ENCODE data around the gene IGFALS.

IGFALS gene

DNA sequence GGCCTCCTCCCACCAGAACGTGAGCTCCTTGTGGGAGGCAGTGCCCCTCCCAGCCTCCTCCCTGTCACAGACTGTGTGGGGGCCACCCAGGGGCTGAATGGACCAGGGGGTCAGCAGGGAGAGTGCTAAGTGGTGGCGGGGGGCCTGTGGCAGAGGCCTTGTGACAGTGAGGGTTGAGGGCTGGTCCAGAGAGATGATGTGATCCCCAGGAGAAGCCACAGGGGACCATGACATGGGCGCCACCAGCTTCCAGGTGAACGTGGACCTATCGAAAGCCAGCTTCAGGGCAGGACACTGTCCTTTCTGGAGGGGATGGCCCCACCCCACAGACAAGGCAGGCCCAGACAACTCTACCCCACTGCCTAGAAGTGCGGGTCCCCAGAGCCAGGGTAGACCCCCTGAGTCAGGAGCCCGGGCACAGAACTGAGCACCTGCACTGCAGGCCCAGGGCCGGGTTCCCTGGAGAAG lies 14.2 kb downstream of the IGFALS start:
- TF ChIP-seq, protein P1, sequence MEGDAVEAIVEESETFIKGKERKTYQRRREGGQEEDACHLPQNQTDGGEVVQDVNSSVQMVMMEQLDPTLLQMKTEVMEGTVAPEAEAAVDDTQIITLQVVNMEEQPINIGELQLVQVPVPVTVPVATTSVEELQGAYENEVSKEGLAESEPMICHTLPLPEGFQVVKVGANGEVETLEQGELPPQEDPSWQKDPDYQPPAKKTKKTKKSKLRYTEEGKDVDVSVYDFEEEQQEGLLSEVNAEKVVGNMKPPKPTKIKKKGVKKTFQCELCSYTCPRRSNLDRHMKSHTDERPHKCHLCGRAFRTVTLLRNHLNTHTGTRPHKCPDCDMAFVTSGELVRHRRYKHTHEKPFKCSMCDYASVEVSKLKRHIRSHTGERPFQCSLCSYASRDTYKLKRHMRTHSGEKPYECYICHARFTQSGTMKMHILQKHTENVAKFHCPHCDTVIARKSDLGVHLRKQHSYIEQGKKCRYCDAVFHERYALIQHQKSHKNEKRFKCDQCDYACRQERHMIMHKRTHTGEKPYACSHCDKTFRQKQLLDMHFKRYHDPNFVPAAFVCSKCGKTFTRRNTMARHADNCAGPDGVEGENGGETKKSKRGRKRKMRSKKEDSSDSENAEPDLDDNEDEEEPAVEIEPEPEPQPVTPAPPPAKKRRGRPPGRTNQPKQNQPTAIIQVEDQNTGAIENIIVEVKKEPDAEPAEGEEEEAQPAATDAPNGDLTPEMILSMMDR (IDR thresholded peaks at IDR 0.05; ENCODE audit: extremely low read depth, missing control alignments), result no peak
- DNase-seq (ENCODE audit: low spot score), result no peak

DNA sequence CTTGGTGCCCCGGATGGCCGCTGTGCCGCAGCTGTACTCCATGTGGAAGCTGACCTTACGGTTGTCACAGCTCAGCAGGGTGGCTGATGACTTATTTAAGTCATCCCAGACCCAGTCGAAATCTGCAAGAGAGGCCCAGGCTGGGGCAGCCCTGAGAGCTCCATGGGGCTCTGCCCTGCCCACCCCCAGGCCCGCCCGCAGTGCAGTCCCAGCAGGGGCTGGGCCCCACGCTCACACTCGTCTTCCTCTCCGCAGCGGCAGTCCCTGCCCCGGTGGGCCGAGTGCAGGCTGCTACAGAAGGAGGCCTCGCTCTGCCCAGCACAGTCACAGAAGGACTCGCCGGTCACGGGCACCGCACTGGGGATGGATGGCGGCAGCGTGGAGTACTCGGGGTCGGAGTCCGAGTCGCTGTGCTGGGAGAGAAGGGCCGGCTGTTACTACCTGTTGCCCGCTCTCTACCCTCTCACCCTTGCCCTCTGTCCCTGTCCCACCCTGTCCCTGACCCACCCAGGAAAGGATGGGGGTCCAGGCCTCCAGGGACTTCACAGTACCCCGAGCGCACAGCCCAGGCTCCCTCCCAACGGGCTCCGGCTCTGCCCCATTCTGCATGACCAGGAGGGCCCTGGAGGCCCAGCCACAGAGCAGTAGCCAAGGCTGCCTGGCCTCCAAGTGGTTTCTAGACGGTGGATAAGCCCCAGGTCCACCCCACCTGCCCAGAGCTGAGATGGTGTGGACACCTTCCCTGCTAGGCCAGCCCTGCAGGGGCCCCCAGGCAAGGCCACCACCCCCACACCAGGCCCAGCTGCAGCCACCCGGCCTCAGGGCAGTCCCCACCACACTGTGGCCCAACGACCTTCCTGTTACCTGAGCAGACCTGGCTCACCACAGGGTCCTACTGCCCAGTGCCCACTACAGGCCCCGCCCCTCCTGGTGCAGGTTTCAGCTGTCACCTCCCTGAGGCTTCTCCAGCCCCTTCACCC lies 15.0 kb downstream of the IGFALS start:
- TF ChIP-seq, protein P1 (IDR thresholded peaks at IDR 0.05; ENCODE audit: extremely low read depth, missing control alignments), result no peak
- no peak for DNase-seq (ENCODE audit: low spot score)

DNA sequence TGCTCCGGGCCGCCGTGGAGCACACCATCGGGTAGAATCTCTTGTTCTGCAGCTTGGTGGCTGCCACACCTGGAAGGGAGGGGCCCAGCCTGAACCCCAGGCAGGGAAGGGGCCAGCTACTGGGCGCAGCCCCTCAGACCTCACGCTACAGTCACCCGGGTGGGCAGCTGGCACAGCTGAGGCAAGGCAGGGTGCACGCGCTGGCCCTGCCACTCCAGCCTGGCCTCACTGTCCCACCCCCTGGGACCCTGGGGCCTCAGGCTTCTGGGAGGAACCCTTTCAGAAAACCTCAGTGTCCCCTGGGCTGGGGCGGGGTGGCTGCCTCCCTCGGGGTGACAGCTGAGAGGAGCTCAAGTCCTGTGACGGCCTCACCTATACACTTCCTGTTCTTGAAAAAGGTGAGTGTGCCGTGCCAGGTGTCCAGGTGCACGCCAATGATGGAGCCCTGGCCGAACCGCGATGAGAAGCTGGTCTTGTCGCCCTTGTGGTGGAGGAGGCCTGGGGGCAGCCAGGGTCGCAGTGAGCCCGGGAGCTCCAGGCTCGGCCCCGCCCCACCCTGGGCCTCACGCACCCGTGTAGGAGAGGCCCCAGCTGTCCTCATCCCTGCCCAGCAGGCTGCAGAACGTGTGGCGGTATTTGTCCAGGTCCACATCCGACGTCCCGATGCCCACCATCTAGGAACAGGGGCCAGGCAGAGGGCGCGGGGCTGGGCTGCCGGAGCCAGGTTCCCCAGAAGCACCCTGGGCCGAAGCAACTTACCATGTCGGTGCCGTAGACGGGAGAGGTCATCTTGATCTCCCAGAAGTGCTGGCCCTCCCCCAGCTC lies 15.9 kb downstream of the IGFALS start:
- TF ChIP-seq, protein P1 (IDR thresholded peaks at IDR 0.05; ENCODE audit: extremely low read depth, missing control alignments), result no peak
- no peak for DNase-seq (ENCODE audit: low spot score)

DNA sequence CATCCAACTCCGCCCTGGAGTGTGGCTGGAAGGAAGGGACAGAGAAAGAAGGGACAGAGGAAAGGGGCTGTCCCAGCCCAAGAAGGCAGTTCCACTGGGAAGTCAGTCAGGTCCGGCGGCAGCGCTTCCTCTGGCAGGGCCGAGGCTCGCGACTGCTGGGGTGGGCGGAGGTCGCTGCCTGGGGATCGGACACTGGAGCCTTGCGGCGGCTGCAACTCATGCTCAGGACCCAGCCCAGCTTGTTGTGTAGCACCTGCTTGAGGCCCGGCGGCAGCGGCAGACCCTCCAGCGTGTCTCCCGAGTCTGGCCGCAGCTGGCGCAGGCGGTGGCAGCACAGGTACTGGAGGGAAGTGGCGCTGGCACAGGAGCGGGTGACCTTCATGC lies 16.5 kb downstream of the IGFALS start:
- no peak for DNase-seq (ENCODE audit: low spot score)
- TF ChIP-seq, protein P1 (IDR thresholded peaks at IDR 0.05; ENCODE audit: extremely low read depth, missing control alignments), result no peak

GRCh38 chr16:1776672-1776955 lies 16.9 kb downstream of the IGFALS start:
- TF ChIP-seq, protein P1 (IDR thresholded peaks at IDR 0.05; ENCODE audit: extremely low read depth, missing control alignments), result no peak
- DNase-seq (ENCODE audit: low spot score), result no peak

DNA sequence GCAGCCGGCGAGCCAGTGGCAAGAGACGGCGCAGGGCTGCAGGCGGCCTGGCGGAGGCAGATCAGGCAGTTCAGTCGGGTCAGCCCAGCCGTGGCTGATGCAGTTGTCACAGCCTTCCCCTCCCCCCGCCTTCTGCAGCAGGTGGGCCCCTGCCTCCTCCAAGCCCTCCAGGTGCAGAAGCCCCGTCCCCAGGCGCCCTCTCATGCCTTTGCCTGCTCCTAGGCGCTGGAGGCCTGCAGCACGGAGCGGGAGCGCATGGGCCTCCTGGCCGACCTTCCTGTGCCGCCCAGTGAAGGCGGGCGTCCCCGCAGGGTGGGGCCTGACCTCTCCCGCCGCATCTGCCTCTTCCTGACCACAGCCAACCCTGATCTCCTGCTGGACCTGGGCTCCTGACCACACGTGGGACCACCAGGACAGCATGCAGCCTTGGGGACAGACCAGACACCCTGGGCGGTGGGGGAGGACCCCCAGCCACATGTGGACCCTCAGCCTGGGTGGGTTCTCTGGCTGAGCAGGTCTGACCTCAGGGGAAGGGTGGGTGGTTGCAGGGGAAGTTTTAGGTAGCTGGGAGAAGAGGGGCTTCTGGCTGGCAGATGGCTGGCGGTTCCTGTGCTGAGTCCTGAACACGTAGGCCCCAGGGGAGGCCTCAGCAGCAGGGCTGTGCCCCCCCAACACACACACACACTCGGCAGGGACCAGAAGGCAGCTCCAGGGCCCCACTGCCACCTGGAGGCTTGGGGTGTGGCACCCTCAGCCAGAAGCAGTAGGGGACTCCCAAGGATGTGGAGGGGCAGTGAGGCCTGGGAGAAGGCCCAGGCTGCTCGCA lies 17.4 kb downstream of the IGFALS start:
- TF ChIP-seq, protein P1 (IDR thresholded peaks at IDR 0.05; ENCODE audit: extremely low read depth, missing control alignments), result no peak

More for the DNA sequence above, 17.4 kb downstream of the IGFALS start:
- DNase-seq (ENCODE audit: low spot score), result no peak
